HG03342 (cell line): ENCODE data around the gene TRIM16.
"Not testable (repeated sequence)": the region's sequence is repeated elsewhere in the genome, so short reads cannot be mapped to it uniquely, and the experiment has no call there.

Experiments
- ATAC-seq: cut with Tn5 transposase; IDR thresholded peaks from one replicate; pipeline ENCODE4 v1.9.1; 2021; ENCODE audit warnings: mild to moderate bottlenecking, moderate library complexity; ENCODE audit not compliant: unreplicated experiment

TRIM16 gene

GRCh38 chr17:15659236-15659635 lies 24.9 kb downstream of the TRIM16 start:
- no peak for ATAC-seq

- ATAC-seq = no peak
Measured at GRCh38 chr17:15658296-15658695, 25.8 kb downstream of the TRIM16 start.

- ATAC-seq = no peak
Measured at GRCh38 chr17:15657868-15658267, 26.2 kb downstream of the TRIM16 start.

- ATAC-seq = no peak
Measured at GRCh38 chr17:15654886-15655561, 29.1 kb downstream of the TRIM16 start.

GRCh38 chr17:15654401-15654800 lies 29.7 kb downstream of the TRIM16 start:
- not testable (repeated sequence) for ATAC-seq

- no peak for ATAC-seq
Measured at GRCh38 chr17:15652960-15653359, 31.2 kb downstream of the TRIM16 start.

GRCh38 chr17:15651583-15652110 lies 32.5 kb downstream of the TRIM16 start:
- no peak for ATAC-seq

- no peak for ATAC-seq
Measured at GRCh38 chr17:15650741-15651582, 33.1 kb downstream of the TRIM16 start.

- ATAC-seq = no peak
Measured at GRCh38 chr17:15649861-15650421, 34.2 kb downstream of the TRIM16 start.

GRCh38 chr17:15648386-15648785 lies 35.7 kb downstream of the TRIM16 start:
- ATAC-seq = no peak

- not testable (repeated sequence) for ATAC-seq
Measured at GRCh38 chr17:15645942-15646312, 38.2 kb downstream of the TRIM16 start.

- ATAC-seq = not testable (repeated sequence)
Measured at GRCh38 chr17:15645099-15645941, 38.8 kb downstream of the TRIM16 start.

GRCh38 chr17:15642505-15643251 lies 41.4 kb downstream of the TRIM16 start:
- not testable (repeated sequence) for ATAC-seq

- ATAC-seq = not testable (repeated sequence)
Measured at GRCh38 chr17:15642014-15642413, 42.1 kb downstream of the TRIM16 start.

- ATAC-seq = not testable (repeated sequence)
Measured at GRCh38 chr17:15630930-15631453, 53.1 kb downstream of the TRIM16 start.

GRCh38 chr17:15629991-15630390 lies 54.1 kb downstream of the TRIM16 start:
- ATAC-seq = not testable (repeated sequence)

- not testable (repeated sequence) for ATAC-seq
Measured at GRCh38 chr17:15623661-15624209, 60.4 kb downstream of the TRIM16 start.

GRCh38 chr17:15623255-15623654 lies 60.9 kb downstream of the TRIM16 start:
- not testable (repeated sequence) for ATAC-seq

GRCh38 chr17:15622124-15622523 lies 62.0 kb downstream of the TRIM16 start:
- not testable (repeated sequence) for ATAC-seq
